Measurements from ENCODE around the gene HRC. TPM values are rescaled to one million over a fixed set of nuclear protein-coding genes. Genes with fewer than 3 reads are reported as not detected.

Gene HRC
- total RNA-seq, 1 donor from 2014 or later = not detected

DNA sequence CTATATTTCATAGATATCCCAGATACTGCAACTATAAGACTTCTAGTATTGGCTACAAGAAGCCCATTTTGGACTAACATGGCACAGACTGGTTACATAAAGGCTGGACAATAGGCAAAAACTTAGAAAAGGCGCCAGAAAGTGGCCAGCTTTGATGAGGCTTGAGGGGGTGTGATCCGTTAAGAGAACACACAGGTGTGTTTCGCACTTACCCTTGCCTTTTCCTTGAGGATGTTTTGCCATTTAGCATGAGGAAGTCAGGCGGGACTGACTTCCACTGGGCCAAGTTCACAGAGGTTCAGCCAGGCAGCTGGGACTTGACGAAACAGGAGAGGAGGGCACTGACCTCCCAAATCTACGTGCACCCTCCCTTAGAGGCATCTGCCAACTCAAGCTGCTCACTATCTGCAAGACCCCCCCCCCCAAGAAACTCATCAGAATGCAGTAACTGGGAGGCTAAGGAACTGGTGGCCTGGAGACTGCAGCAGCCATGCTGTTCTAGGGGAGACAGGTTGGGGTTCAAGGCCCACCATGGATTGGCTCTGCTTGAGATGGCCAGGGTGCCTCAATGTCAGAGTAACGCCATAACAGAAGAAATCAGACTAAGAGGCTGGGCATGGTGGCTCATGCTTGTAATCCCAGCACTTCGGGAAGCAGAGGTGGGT, 45.5 kb downstream of the HRC start:
- H3K27me3 ChIP-seq (ENCODE audit: control insufficient read depth, insufficient read depth, low read length) = no peaks in the 10 kb centered on the region
- H3K4me3 ChIP-seq (ENCODE audit: low read depth, low read length) = no peak overlapping the region
- peaks cover 23% of the 10 kb centered on the region for H3K36me3 ChIP-seq (ENCODE audit: control insufficient read depth, insufficient read depth, low read length)
- FAIRE-seq (no peak), DNase-seq (ENCODE audit: low read depth) (no peak)
- TF ChIP-seq, protein P1, sequence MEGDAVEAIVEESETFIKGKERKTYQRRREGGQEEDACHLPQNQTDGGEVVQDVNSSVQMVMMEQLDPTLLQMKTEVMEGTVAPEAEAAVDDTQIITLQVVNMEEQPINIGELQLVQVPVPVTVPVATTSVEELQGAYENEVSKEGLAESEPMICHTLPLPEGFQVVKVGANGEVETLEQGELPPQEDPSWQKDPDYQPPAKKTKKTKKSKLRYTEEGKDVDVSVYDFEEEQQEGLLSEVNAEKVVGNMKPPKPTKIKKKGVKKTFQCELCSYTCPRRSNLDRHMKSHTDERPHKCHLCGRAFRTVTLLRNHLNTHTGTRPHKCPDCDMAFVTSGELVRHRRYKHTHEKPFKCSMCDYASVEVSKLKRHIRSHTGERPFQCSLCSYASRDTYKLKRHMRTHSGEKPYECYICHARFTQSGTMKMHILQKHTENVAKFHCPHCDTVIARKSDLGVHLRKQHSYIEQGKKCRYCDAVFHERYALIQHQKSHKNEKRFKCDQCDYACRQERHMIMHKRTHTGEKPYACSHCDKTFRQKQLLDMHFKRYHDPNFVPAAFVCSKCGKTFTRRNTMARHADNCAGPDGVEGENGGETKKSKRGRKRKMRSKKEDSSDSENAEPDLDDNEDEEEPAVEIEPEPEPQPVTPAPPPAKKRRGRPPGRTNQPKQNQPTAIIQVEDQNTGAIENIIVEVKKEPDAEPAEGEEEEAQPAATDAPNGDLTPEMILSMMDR (IDR thresholded peaks at IDR 0.05; ENCODE audit: insufficient read depth, low read length, severe bottlenecking) = no peak

DNA sequence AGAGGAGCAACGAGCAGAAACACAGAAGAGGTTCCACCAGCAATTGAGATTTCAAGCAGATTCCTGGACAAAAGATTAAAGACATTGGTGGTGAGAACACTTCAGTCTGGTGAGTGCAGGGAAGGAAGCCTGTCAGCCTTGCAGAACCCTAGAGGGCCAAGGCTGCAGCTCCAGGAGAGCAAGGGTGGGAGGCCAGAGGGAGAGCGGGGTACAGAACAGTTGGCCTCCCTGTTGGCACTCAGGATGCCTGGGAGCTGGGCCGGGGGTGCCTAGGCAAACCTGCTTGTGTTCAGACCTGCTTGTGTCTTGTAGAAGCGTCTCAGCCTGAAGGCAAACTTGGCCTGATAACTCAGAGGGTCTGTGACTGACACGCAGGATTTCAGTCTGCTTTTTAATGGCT, 46.1 kb downstream of the HRC start:
- no peak for FAIRE-seq

GRCh38 chr19:49107625-49108459, 47.4 kb downstream of the HRC start:
- FAIRE-seq = no peak
- H3K4me3 ChIP-seq (ENCODE audit: low read depth, low read length) = no peak overlapping the region
- TF ChIP-seq, protein P1 (IDR thresholded peaks at IDR 0.05; ENCODE audit: insufficient read depth, low read length, severe bottlenecking) = no peak
- H3K36me3 ChIP-seq (ENCODE audit: control insufficient read depth, insufficient read depth, low read length) = peaks cover 36% of the 10 kb centered on the region
- DNase-seq (ENCODE audit: low read depth) = no peak
- H3K27me3 ChIP-seq (ENCODE audit: control insufficient read depth, insufficient read depth, low read length) = no peaks in the 10 kb centered on the region

More for the DNA sequence above, 46.1 kb downstream of the HRC start:
- DNase-seq (ENCODE audit: low read depth) = no peak
- Histone ChIP-seq H3K4me3 (ENCODE audit: low read depth, low read length) (no peak overlapping the region), H3K36me3 (ENCODE audit: control insufficient read depth, insufficient read depth, low read length) (peaks cover 28% of the 10 kb centered on the region), H3K27me3 (ENCODE audit: control insufficient read depth, insufficient read depth, low read length) (no peaks in the 10 kb centered on the region)
- TF ChIP-seq, protein P1 (IDR thresholded peaks at IDR 0.05; ENCODE audit: insufficient read depth, low read length, severe bottlenecking) = no peak

GRCh38 chr19:49106648-49107135, 48.5 kb downstream of the HRC start:
- DNase-seq (ENCODE audit: low read depth) (peak; percentile 70), FAIRE-seq (peak; percentile 66)
- peaks cover 43% of the 10 kb centered on the region for H3K36me3 ChIP-seq (ENCODE audit: control insufficient read depth, insufficient read depth, low read length)
- no peak overlapping the region for H3K4me3 ChIP-seq (ENCODE audit: low read depth, low read length)
- TF ChIP-seq, protein P1 (IDR thresholded peaks at IDR 0.05; ENCODE audit: insufficient read depth, low read length, severe bottlenecking) = peak; percentile 88
- H3K27me3 ChIP-seq (ENCODE audit: control insufficient read depth, insufficient read depth, low read length) = no peaks in the 10 kb centered on the region

GRCh38 chr19:49104229-49104864, 50.8 kb downstream of the HRC start:
- DNase-seq (ENCODE audit: low read depth) (no peak), FAIRE-seq (no peak)
- TF ChIP-seq, protein P1 (IDR thresholded peaks at IDR 0.05; ENCODE audit: insufficient read depth, low read length, severe bottlenecking) = no peak
- H3K4me3 ChIP-seq (ENCODE audit: low read depth, low read length) = no peak overlapping the region
- H3K36me3 ChIP-seq (ENCODE audit: control insufficient read depth, insufficient read depth, low read length) = peaks cover 58% of the 10 kb centered on the region
- H3K27me3 ChIP-seq (ENCODE audit: control insufficient read depth, insufficient read depth, low read length) = no peaks in the 10 kb centered on the region

Measured in bronchial epithelial cell (primary cell).